Dermis microvascular lymphatic vessel endothelial cell (primary cell): ENCODE data around the gene EWSR1. TPM values are rescaled to one million over a fixed set of nuclear protein-coding genes. Genes with fewer than 3 reads are reported as not detected.

Experiments
- DNase-seq, 2 donors: peaks; one replicate each; pipeline versions ENCODE4 v3.0.0 to v3.0.0-alpha.2; 2010; ENCODE audit warnings: low read depth in 2 of 2
- total RNA-seq: library from RNA; depleted of rRNA; stranded (reverse); fragments of >200 nt; gene quantifications from 2 replicates; pipeline ENCODE4 v1.2.1, GENCODE V29; 2014

Gene EWSR1
- total RNA-seq, 1 donor from 2014 or later = 149 TPM

DNA sequence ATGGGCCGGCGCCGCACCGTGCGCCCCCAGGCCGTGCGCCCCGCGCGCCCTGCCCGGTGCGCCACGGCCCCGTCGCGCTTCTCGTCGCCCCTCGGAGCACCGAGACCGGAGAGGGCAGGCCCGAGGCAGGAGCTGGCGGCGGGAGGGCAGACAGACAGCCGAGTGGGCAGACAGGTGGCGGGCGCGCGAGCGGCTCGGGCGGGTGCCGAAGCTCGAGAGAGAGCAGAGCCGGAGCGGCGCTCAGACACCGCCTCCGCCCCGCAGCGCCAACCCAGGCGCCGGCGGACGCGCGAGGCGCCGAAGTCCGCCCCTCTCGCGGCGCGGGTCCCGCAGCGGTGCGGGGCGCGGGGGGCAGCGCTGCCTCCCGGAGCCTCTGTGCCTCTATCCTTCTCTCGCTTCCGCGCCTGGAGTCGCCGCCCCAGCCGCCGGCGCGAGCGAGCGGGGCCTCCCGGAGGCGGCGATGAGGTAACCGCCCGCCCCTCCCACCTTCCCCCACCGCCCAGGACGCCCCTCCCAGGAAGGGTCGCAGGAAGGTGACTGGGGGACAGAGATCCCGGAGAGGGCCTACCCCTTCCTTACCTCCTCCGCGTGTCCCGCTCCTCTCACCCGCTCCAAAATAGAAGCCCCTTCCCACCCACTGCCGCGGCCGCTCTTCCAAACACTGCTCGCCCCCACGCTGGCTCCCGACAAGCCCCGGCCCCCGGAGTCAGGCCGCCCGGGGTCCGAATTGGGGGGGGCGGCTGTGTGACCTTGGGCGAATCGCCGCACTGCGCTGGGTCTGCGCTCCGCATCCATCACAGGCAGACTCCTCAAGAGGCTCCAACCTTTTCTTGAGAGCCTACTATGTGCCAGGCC is 47.4 kb downstream of the EWSR1 start, which contains the start of gene RASL10A:
TSS of gene RASL10A (minus strand) at position 412 of the 855 bp plus-strand sequence. CDS start 451 bp downstream, outside the sequence.
- peak in 1 of 2 donors; percentile 32 for DNase-seq

- no peak for DNase-seq
Observed at GRCh38 chr22:29316141-29316828, 48.2 kb downstream of the EWSR1 start.

DNA sequence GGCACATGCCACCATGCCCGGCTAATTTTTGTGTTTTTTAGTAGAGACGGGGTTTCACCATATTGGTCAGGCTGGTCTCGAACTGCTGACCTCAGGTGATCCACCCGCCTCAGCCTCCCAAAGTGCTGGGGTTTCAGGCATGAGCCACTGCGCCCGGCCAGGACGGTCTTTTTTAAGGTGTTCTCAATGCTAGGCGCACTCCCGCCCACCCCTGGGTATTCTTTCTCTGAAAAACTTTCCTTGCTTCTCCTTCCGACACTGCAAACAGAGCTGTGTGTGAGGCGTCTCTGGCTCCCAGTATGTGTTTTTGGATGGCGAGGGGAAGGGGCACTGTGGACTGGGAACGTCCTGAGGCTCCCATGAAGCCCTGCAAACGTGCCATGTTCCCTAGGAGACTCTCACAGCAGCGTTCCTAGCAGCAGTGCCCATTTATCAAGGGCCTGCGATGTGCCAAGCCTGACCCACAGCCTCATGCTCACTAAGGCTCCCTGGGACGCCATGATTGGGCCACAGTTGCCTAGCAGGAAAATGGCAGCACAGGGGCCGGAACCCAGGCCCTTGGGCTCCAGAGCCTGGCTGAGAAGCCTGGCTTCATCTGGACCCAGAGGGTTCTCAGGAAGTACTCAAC is 49.9 kb downstream of the EWSR1 start:
- no peak for DNase-seq

DNA sequence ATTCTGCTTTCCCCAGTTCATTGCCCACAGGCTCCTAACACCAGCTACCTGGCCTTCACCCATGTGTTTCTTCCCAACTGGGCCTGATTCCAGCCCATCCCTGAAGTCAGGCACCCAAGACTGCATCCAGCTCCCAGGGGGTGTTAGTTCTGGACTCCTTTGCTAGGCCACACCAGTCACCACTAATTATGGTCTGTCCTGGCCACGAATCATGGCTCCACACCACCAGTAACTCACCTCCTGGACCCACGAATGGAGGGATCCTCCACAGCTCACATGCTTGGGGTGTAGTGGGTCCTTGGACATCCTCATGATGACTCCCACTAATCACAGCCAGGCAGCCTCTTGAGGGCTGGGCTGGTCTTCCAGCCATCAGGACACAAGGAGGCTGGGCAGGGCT is 51.0 kb downstream of the EWSR1 start:
- DNase-seq = no peak

DNA sequence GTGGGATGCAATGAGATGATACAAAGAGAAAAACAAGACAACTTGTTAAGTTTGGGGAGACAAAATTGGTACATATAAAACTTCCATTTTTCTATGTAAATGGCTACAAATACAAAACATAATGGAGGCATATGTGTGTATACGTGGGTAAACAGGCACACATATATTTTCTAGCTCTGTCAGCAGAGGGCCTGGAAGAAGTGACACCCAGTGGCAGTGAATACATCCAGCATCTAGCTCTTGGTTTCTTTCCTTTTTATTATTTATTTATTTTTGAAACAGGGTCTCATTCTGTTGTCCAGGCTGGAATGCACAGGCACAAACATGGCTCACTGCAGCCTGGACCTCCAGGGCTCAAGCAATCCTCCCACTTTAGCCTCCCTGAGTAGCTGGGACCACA is 52.5 kb downstream of the EWSR1 start:
- no peak for DNase-seq

- no peak for DNase-seq
Observed at GRCh38 chr22:29323641-29324040, 55.6 kb downstream of the EWSR1 start.

- no peak for DNase-seq
Observed at GRCh38 chr22:29325356-29325755, 57.3 kb downstream of the EWSR1 start.

DNA sequence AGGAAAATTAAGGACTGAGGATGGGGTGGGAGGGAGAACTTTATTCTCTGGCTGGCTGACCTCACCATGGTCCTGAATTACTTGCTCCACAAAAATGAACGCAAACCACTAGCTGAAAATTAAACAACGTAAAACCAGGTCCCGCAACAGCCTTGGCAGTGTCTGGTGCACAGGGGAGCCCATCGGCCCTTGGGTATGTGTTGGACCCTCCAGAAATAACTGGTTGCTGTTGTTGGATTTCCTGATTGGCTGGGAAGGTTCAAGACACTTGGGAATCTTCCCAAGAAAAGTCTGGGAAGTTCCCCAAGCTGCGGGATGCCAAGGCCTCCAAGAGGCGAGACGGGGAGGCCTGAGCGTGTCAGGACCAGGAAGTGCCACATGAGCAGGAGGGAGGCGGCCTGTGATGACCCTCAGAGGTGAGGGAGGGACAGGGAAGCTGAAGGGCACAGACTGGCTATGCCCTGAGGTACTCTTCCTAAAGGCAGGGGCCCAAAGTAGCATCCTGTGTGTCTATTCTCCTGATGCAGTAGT is 57.8 kb downstream of the EWSR1 start:
- DNase-seq = no peak

DNA sequence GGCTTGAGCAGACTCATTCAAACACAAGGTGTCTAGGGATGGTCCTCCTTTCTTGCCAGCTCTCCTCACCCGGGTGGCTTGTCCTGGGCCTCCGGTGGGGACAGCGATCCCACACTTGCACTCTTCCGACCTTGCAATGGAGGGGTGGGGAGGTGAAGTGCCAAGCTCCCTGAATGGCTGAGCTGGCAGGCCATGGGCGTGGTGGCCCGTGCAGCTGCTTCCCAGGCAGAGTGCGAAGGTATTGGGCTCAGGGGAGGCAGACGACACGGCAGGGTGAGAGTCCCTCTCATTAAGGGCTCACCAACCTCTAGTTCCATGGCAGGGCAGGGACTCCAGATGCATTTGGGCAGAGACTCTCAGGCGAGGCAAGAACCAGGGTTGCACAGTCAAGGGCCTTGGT is 58.4 kb downstream of the EWSR1 start:
- DNase-seq = no peak

DNA sequence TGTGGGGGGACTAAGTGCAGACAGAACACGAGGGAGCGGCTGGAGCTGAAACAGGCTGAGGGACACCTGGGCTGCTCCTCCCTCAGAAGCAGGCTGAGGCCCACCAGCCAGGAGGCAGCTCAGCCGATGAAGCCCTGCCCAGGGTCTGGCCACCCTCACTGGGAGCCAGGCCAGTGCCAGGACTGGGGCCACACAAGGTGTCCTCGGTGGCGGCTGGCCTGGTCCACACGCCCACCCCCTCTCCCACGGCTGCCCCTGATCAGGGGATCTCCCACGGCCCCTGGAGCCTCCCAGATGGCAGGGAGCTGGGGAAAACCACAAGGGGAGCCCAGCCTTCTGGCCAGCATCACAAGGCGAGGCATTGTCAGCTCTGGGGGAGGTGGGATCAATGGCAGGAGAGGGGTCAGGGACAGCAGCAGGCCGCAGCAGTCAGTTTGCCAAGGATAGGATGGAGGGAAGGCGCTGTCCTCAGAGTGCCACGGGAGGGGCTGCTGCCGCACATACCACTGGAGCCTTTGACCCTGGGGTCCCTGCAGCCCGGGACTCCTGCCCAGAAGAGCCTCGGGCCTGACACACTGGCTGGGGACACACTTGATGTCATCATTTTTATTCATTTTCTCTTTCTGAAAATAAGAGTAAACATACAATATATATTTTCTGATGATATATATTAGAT is 59.2 kb downstream of the EWSR1 start:
- DNase-seq = no peak

- DNase-seq = no peak
Observed at GRCh38 chr22:29328055-29328454, 60.0 kb downstream of the EWSR1 start.

DNA sequence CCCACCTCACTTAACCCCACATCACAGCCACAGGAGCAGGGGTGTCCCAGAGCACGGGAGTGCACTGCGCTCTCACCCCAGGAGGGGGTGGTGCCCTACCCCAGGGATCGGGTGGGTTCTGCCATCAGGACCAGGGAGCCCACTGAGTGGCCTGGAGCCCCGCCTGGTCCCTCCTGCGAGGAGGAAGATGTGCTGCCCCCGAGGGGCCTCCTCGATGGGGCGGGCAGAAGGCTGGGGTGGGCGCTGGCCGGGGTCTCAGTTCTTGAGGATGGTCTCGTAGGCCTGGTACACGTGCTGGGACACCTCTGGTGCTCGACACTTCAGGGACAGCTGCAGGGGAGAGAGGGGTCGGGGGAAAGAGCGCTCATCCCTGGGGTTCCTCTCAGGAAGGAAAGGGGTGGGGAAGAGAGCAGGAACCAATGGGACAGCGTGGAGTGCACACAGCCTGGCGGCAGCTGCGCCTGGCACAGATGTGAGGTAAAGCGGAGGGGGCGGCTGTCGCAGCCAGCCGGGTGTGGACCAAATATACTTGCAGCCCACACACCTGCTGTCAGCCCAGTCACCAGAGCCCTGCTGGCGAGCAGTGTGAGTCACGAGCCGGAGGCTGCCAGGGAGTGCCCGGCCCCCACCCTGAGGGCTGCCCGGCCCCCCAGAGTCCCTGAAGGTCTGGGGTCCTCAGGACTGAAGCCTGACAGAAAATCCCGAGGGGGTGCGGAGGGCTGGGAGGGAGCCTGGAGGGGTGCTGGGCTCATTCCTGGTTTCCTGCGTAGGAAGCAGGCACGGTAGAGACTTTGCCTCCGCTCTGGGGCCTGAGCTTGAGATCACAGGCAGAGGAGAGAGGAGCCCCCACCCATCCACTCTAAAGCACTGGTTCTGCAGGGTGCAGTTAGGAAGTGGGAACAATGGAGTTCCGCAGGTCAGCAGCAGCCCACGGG is 60.8 kb downstream of the EWSR1 start:
- DNase-seq = no peak

GRCh38 chr22:29329581-29329980 is 61.5 kb downstream of the EWSR1 start:
- no peak for DNase-seq

DNA sequence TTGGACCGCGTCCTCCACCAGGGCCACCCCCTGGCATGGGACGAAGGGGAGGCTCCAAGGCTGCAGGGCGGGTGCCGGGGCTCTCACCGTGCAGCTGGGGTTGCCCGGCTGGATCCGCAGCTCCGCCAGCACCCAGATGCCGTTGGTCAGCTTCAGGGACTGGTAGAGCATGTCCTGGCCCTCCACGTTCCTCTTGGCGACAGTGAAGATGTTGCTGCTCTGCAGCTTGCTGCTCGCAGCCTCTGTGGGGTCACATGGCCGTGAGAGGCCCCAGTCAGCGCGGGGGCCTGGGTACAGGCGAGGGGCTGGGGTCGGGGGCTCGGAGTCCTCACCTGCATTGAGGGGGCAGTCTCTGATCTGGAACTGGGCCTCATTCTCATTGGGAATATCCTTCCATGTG is 62.2 kb downstream of the EWSR1 start:
- DNase-seq = no peak

DNA sequence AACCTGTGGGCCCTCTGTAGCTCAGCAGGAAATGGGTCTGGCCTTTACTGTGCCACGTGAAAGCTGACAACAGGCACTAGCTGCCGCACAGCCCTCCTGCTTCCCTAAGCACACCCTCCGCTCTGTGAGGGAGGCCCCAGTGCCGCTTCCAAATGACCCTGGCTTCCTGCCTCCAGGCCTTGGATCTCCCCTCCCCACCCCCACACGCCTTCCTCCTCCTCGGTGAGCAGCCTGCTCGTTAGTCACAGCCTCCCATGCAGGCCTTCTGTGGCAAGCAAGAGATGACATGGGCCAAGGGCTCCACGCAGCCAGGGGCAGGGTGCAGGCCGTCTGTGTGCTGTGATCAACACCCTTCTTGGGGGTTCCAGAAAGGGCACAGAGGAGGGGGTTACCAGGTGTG is 62.7 kb downstream of the EWSR1 start:
- DNase-seq = peak in 1 of 2 donors; percentile 53

GRCh38 chr22:29331213-29331612 is 63.1 kb downstream of the EWSR1 start:
- no peak for DNase-seq

GRCh38 chr22:29331658-29332300 is 63.7 kb downstream of the EWSR1 start:
- no peak for DNase-seq

DNA sequence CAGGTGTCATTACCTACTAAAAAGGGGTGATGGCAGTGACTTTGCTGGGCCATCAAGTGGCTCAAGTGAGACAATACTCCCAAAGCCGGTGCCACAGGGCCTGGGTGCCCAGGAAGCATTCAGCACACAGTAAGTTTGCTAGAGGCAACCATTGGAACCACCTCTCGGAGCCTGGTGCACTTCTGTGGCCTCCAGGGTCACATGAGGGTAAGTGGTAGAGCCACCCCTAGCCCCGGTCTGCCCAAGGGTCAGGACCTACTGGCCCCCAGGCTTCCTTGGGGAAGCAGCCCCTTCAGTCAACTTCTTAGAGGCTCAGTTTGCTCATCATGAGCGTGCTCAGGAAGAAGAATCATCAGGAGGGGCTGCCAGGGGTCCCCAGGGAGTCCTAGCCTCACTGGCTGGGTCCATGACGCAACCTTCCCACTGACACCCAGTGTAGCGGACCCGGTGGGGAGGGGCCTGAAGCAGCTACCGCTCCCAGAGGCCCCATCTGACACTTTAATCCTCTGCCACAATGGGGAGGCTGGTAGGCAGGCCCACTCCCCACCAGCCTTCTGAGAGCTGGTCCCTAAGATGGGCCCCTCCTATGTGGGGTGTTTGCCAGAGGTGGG is 64.9 kb downstream of the EWSR1 start:
- DNase-seq = no peak

- DNase-seq = no peak
Observed at GRCh38 chr22:29334148-29334547, 66.1 kb downstream of the EWSR1 start.
